SU-DHL-6 (cell line): ENCODE data around the gene LOXHD1.

Experiments used
- EZH2phosphoT487 ChIP-seq: fragments of 200-600 bp; sonication (generic), shearing (Covaris generic); conservative IDR thresholded peaks from 2 replicates; pipeline ENCODE4 v1.6.1; 2018; ENCODE audit warnings: mild to moderate bottlenecking, antibody characterized with exemption, low read length, moderate library complexity, mixed read lengths
- TF ChIP-seq, protein P1 (sequence below): fragments of 200-600 bp; sonication (generic); IDR thresholded peaks from one replicate; pipeline ENCODE4 v1.5.1; 2017; ENCODE audit warnings: antibody characterized with exemption, mild to moderate bottlenecking, low read length, moderate library complexity; ENCODE audit not compliant: insufficient read depth, poor library complexity, severe bottlenecking

DNA sequence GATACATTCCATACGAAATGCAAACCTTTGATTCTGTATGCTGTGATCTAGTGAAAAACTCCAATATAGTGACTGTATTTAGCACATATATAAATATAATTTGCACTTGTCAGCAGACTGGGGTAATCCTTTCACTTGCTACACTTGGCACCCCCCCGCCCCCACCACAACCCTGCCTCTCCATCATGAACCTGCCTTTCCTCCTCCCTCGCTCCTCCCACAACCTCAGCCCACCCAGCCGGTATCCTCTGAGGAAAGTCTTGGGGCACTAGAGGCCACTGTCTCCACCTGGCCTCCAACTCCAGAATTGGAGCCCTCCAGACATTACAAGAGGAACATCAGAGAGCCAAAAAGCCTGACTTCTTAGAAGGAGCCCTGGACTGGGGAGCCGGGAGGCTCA lies 196.3 kb downstream of the LOXHD1 start:
- TF ChIP-seq, protein P1, sequence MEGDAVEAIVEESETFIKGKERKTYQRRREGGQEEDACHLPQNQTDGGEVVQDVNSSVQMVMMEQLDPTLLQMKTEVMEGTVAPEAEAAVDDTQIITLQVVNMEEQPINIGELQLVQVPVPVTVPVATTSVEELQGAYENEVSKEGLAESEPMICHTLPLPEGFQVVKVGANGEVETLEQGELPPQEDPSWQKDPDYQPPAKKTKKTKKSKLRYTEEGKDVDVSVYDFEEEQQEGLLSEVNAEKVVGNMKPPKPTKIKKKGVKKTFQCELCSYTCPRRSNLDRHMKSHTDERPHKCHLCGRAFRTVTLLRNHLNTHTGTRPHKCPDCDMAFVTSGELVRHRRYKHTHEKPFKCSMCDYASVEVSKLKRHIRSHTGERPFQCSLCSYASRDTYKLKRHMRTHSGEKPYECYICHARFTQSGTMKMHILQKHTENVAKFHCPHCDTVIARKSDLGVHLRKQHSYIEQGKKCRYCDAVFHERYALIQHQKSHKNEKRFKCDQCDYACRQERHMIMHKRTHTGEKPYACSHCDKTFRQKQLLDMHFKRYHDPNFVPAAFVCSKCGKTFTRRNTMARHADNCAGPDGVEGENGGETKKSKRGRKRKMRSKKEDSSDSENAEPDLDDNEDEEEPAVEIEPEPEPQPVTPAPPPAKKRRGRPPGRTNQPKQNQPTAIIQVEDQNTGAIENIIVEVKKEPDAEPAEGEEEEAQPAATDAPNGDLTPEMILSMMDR = no peak
- no peak for TF ChIP-seq EZH2phosphoT487
